A549 (cell line): ENCODE measurements around the gene ABCC3. TPM values are rescaled to one million over a fixed set of nuclear protein-coding genes. Genes with fewer than 3 reads are reported as not detected.

Experiments used
- ATAC-seq, 2 experiments: fragments of 200-7000 bp in 1 of 2; fragments of >200 bp in 1 of 2; cut with Nextera tagmentation in 1 of 2; cut with Tn5 transposase in 1 of 2; 3 replicates each; pipeline versions ENCODE4 v1.8.0 to v1.9.1; 2018 to 2020; ENCODE audit warnings: mild to moderate bottlenecking in 1 of 2, moderate library complexity in 1 of 2
- CTCF ChIA-PET: fragments of 300-600 bp; sonication (Branson Sonifier 250); formaldehyde crosslinking; extraction: SDS; loops from one replicate; lab custom pipeline; 2021; ENCODE audit warnings: antibody characterized with exemption, inconsistent platforms; lab: Yijun Ruan, JAX
- POLR2A ChIA-PET: fragments of 350-600 bp; formaldehyde crosslinking; extraction: SDS; loops from one replicate; lab custom pipeline; 2021; ENCODE audit warnings: antibody characterized with exemption, inconsistent platforms; lab: Yijun Ruan, JAX
- DNase-seq, 2 experiments: peaks; one replicate each; pipeline versions ENCODE4 v3.0.0 to v3.0.0-alpha.2; 2011 to 2016; ENCODE audit warnings: low read depth in 1 of 2, low spot score in 1 of 2
- FAIRE-seq: peaks from 2 replicates; lab custom pipeline; 2011; peaks lifted over from hg19 to GRCh38; lab: Jason Lieb, UNC
- H3K27ac ChIP-seq, 2 experiments: fragments of >200 bp; sonication (Bioruptor Twin); formaldehyde crosslinking; 3 replicates each; pipeline ENCODE4 v1.5.1; 2016 to 2017
- H3K4me1 ChIP-seq: fragments of >200 bp; sonication (Bioruptor Twin); formaldehyde crosslinking; 3 replicates; pipeline ENCODE4 v1.6.1; 2016
- H3K4me2 ChIP-seq: fragments of >200 bp; sonication (Bioruptor Twin); formaldehyde crosslinking; 3 replicates; pipeline ENCODE4 v1.6.1; 2016
- H3K4me3 ChIP-seq: fragments of >200 bp; sonication (Bioruptor Twin); formaldehyde crosslinking; 3 replicates; pipeline ENCODE4 v1.5.1; 2016
- H3K9me3 ChIP-seq: fragments of >200 bp; sonication (Bioruptor Twin); formaldehyde crosslinking; 3 replicates; pipeline ENCODE4 v1.6.1; 2016
- ATOH8 ChIP-seq: fragments of 250-450 bp; sonication (Bioruptor Pico); IDR thresholded peaks from 2 replicates; pipeline ENCODE4 v1.5.0; 2020; ENCODE audit warnings: low read depth, mild to moderate bottlenecking, moderate library complexity
- CEBPB ChIP-seq, 2 experiments: fragments of >200 bp in 1 of 2; sonication (Bioruptor Twin) in 1 of 2; formaldehyde crosslinking in 1 of 2; IDR thresholded peaks; 2 replicates each; pipeline ENCODE4 v1.6.1; 2012 to 2016
- EHF ChIP-seq: fragments of 250-450 bp; sonication (Bioruptor Pico); IDR thresholded peaks from 2 replicates; pipeline ENCODE4 v1.5.0; 2020; ENCODE audit warnings: mild to moderate bottlenecking
- ELK1 ChIP-seq: fragments of 150-350 bp; IDR thresholded peaks from 2 replicates; pipeline ENCODE4 v1.6.1; 2014; ENCODE audit warnings: low read depth, mild to moderate bottlenecking, low read length
- FOSB ChIP-seq: fragments of 250-450 bp; sonication (Bioruptor Pico); IDR thresholded peaks from 2 replicates; pipeline ENCODE4 v1.5.0; 2020; ENCODE audit warnings: mild to moderate bottlenecking, moderate library complexity
- FOXS1 ChIP-seq: fragments of 250-450 bp; sonication (Bioruptor Pico); IDR thresholded peaks from 2 replicates; pipeline ENCODE4 v1.5.0; 2020; ENCODE audit warnings: mild to moderate bottlenecking, moderate library complexity
- HDAC2 ChIP-seq: fragments of 200-600 bp; sonication (generic); IDR thresholded peaks from 2 replicates; pipeline ENCODE4 v1.6.1; 2016
- HOXA7 ChIP-seq: fragments of 250-450 bp; sonication (Bioruptor Pico); IDR thresholded peaks from 2 replicates; pipeline ENCODE4 v1.5.0; 2020; ENCODE audit warnings: mild to moderate bottlenecking, moderate library complexity
- HOXB13 ChIP-seq: fragments of 250-450 bp; sonication (Bioruptor Pico); IDR thresholded peaks from 2 replicates; pipeline ENCODE4 v1.5.0; 2020; ENCODE audit warnings: low read depth, mild to moderate bottlenecking, moderate library complexity
- HOXB5 ChIP-seq: fragments of 250-450 bp; sonication (Bioruptor Pico); IDR thresholded peaks from 2 replicates; pipeline ENCODE4 v1.5.0; 2020; ENCODE audit warnings: mild to moderate bottlenecking, moderate library complexity
- KDM5A ChIP-seq: fragments of 200-600 bp; sonication (generic); IDR thresholded peaks from 2 replicates; pipeline ENCODE4 v1.6.1; 2016; ENCODE audit warnings: antibody characterized with exemption, mild to moderate bottlenecking
- MAZ ChIP-seq: fragments of 150-350 bp; IDR thresholded peaks from 2 replicates; pipeline ENCODE4 v1.6.1; 2014; ENCODE audit warnings: antibody characterized with exemption, low read depth, low read length, borderline replicate concordance
- NPAS2 ChIP-seq: fragments of 250-450 bp; sonication (Bioruptor Pico); IDR thresholded peaks from 2 replicates; pipeline ENCODE4 v1.8.0; 2022; ENCODE audit warnings: mild to moderate bottlenecking, moderate library complexity, borderline replicate concordance
- PBX3 ChIP-seq: IDR thresholded peaks from 2 replicates; pipeline ENCODE4 v1.6.1; 2012
- POLR2AphosphoS2 ChIP-seq: conservative IDR thresholded peaks from 2 replicates; pipeline ENCODE4 v1.6.1; 2012; ENCODE audit warnings: low read length, improper control_type of control experiment, inconsistent platforms
- RAD21 ChIP-seq, 2 experiments: fragments of >200 bp in 1 of 2; sonication (Bioruptor Twin) in 1 of 2; formaldehyde crosslinking in 1 of 2; IDR thresholded peaks in 1 of 2; conservative IDR thresholded peaks in 1 of 2; 2 replicates in 1 of 2; 3 replicates in 1 of 2; pipeline ENCODE4 v1.6.1; 2012 to 2018; ENCODE audit warnings: inconsistent platforms in 1 of 2
- RARB ChIP-seq: fragments of 250-450 bp; sonication (Bioruptor Pico); IDR thresholded peaks from 2 replicates; pipeline ENCODE4 v1.8.0; 2021; ENCODE audit warnings: mild to moderate bottlenecking, moderate library complexity
- RCOR1 ChIP-seq: fragments of 150-350 bp; IDR thresholded peaks from 2 replicates; pipeline ENCODE4 v1.6.1; 2014; ENCODE audit warnings: antibody characterized with exemption, low read length, low read depth
- RNF2 ChIP-seq: fragments of 200-600 bp; sonication (generic); IDR thresholded peaks from 2 replicates; pipeline ENCODE4 v1.6.1; 2016; ENCODE audit warnings: low read depth, mild to moderate bottlenecking, antibody characterized with exemption, moderate library complexity, borderline replicate concordance
- SMC3 ChIP-seq: fragments of >200 bp; sonication (Bioruptor Twin); formaldehyde crosslinking; IDR thresholded peaks from 3 replicates; pipeline ENCODE4 v1.6.1; 2018; ENCODE audit warnings: inconsistent platforms
- TFCP2L1 ChIP-seq: fragments of 250-450 bp; sonication (Bioruptor Pico); IDR thresholded peaks from 2 replicates; pipeline ENCODE4 v1.5.0; 2021; ENCODE audit warnings: mild to moderate bottlenecking
- USF2 ChIP-seq: fragments of 450-650 bp; IDR thresholded peaks from 2 replicates; pipeline ENCODE4 v1.6.1; 2014; ENCODE audit warnings: antibody characterized with exemption
- ZC3H11A ChIP-seq: fragments of 450-650 bp; IDR thresholded peaks from 2 replicates; pipeline ENCODE4 v1.6.1; 2014; ENCODE audit warnings: antibody characterized with exemption, mild to moderate bottlenecking
- ZFP36 ChIP-seq: fragments of 450-650 bp; IDR thresholded peaks from 2 replicates; pipeline ENCODE4 v1.6.1; 2014; ENCODE audit warnings: borderline replicate concordance; ENCODE audit not compliant: partially characterized antibody
- WGBS: methylation state at CpG from one replicate; pipeline ENCODE4 v1.1.6; 2017; ENCODE audit errors: missing lambda C conversion rate; 5-methylcytosine and 5-hydroxymethylcytosine counted together
- polyA plus RNA-seq, 4 experiments: library from polyadenylated mRNA; depleted of rRNA in 3 of 4; stranded (reverse); fragments of >200 nt; fragmentation: RNase III in 1 of 4; extraction: RNeasy Plus Mini Kit Qiagen cat#74134 plus additional on column Dnase treatment in 1 of 4; gene quantifications; 2 replicates in 3 of 4; 3 replicates in 1 of 4; pipeline ENCODE4 v1.2.3, GENCODE V29; 2011 to 2017
- TF ChIP-seq, protein P1 (sequence below): fragments of 250-450 bp; sonication (Bioruptor Pico); IDR thresholded peaks from 2 replicates; pipeline ENCODE4 v1.5.0; 2021; ENCODE audit warnings: mild to moderate bottlenecking, moderate library complexity, borderline replicate concordance

Gene ABCC3
- polyA plus RNA-seq, 2 of the 4 experiments (the other 2 are of a cell fraction) = 248 to 342 TPM

GRCh38 chr17:50660042-50660886 lies 25.6 kb downstream of the ABCC3 start (continued):
- peak; percentile 59 for TF ChIP-seq PBX3

DNA sequence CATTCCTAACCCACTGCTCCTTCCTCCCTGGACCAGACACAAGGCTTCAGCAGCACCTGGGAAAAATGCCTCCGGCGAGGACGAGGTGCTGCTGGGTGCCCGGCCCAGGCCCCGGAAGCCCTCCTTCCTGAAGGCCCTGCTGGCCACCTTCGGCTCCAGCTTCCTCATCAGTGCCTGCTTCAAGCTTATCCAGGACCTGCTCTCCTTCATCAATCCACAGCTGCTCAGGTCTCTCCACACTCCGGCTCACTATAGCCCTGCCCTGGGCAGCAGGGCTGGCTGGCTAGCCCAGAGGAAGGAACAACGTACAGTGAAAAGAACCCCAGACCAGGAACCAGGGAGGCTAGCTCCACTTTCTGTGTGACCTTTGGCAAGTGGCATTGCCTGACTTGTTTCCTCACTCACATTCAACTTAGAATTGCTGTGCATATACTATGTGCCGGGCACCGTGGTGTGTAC lies 26.2 kb downstream of the ABCC3 start:
- ATAC-seq = peak; percentile 8 to 19
- Histone ChIP-seq H3K27ac (peak overlapping the region; percentile 98), H3K9me3 (no peaks in the 10 kb centered on the region), H3K4me2 (peak overlapping the region; percentile 56), H3K4me3 (peak overlapping the region; percentile 1; the same call in 1 of the 3 replicates), H3K4me1 (peaks cover 96% of the 10 kb centered on the region)
- CTCF ChIA-PET = interaction anchor here (1.0 to 52.6 kb wide), 11 partner anchors 8 to 181 kb away, joined by 3 to 2097 read pairs (median 9); partner anchors contain the start of genes ABCC3 and SPATA20
- peak; percentile 90 for TF ChIP-seq FOXS1 (CRISPR knock-in tag)
- peak; percentile 74 for TF ChIP-seq FOSB
- peak; percentile 87 for TF ChIP-seq EHF
- TF ChIP-seq HOXB5 (CRISPR knock-in tag) = peak; percentile 78
- TF ChIP-seq SMC3 = no peak
- TF ChIP-seq HDAC2 = no peak
- no peak for TF ChIP-seq ZFP36
- peak; percentile 79 for TF ChIP-seq ATOH8 (CRISPR knock-in tag)
- peak; percentile 76 for TF ChIP-seq HOXB13
- FAIRE-seq = no peak
- WGBS = 9% methylated on average over 10 of the region's 10 CpGs
- POLR2A ChIA-PET = interaction anchor here (0.9 to 6.3 kb wide), 14 partner anchors 8 to 206 kb away, joined by 3 to 237 read pairs (median 6); partner anchors contain the start of genes ABCC3 and TOB1
- no peak for DNase-seq

DNA sequence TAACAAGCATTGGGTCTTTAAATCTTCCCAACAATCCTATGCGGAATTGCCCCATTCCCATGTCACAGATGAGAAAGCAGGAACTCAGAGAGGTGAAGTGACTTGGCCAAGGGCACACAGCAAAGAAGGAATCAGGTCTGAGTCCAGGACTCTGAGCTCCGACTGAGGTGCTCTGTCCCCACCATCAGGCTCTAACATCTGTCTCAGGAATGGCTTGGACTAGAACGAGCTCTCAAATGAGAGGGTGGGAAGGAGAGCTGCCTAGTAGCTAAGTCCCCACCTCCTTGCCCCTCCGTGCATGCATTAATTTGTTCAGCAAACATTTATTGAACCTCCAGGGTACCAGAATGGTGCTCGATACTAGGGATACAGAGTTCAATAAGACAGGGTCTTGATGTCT lies 26.7 kb downstream of the ABCC3 start:
- DNase-seq (no peak), ATAC-seq (peak; percentile 25 to 55), FAIRE-seq (no peak)
- Histone ChIP-seq H3K4me2 (peak overlapping the region; percentile 56), H3K4me1 (peaks cover 97% of the 10 kb centered on the region), H3K9me3 (no peaks in the 10 kb centered on the region), H3K4me3 (peak overlapping the region; percentile 1; the same call in 1 of the 3 replicates), H3K27ac (peak overlapping the region; percentile 98)
- POLR2A ChIA-PET = interaction anchor here (0.9 to 6.3 kb wide), 14 partner anchors 9 to 205 kb away, joined by 3 to 237 read pairs (median 4); partner anchors contain the start of genes ABCC3, LUC7L3 and TOB1
- CTCF ChIA-PET = interaction anchor here (1.1 to 52.6 kb wide), 9 partner anchors 10 to 181 kb away, joined by 4 to 2097 read pairs (median 9); partner anchors contain the start of genes ABCC3 and SPATA20
- 1% methylated on average over 5 of the region's 5 CpGs for WGBS
- no peak for TF ChIP-seq RNF2
- no peak for TF ChIP-seq RAD21 (conservative IDR thresholded peaks at IDR 0.05 in 1 of 2, IDR thresholded peaks at IDR 0.05 in 1 of 2)
- TF ChIP-seq HOXA7 (CRISPR knock-in tag) = 0 out of 2 replicates have a peak, but pooled peaks have one; percentile 72
- TF ChIP-seq, protein P1, sequence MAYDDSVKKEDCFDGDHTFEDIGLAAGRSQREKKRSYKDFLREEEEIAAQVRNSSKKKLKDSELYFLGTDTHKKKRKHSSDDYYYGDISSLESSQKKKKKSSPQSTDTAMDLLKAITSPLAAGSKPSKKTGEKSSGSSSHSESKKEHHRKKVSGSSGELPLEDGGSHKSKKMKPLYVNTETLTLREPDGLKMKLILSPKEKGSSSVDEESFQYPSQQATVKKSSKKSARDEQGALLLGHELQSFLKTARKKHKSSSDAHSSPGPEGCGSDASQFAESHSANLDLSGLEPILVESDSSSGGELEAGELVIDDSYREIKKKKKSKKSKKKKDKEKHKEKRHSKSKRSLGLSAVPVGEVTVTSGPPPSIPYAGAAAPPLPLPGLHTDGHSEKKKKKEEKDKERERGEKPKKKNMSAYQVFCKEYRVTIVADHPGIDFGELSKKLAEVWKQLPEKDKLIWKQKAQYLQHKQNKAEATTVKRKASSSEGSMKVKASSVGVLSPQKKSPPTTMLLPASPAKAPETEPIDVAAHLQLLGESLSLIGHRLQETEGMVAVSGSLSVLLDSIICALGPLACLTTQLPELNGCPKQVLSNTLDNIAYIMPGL (CRISPR knock-in tag) = no peak
- no peak for TF ChIP-seq RCOR1
- 0 out of 2 replicates have a peak, but pooled peaks have one; percentile 11 for TF ChIP-seq POLR2AphosphoS2
- peak; percentile 28 for TF ChIP-seq TFCP2L1 (CRISPR knock-in tag)
- TF ChIP-seq NPAS2 = 0 out of 2 replicates have a peak, but pooled peaks have one; percentile 40
- TF ChIP-seq MAZ = no peak
- no peak for TF ChIP-seq USF2
- no peak for TF ChIP-seq CEBPB (IDR thresholded peaks at IDR 0.05)
- no peak for TF ChIP-seq KDM5A
- no peak for TF ChIP-seq ELK1
- TF ChIP-seq RARB (CRISPR knock-in tag) = no peak
- no peak for TF ChIP-seq ZC3H11A
- TF ChIP-seq HOXB5 (CRISPR knock-in tag) = no peak
- peak; percentile 96 for TF ChIP-seq ZFP36
